H1 (cell line): ENCODE measurements around the gene SPATA6L. TPM values are rescaled to one million over a fixed set of nuclear protein-coding genes. Genes with fewer than 3 reads are reported as not detected.

ENCODE experiments used
- GABPA ChIP-seq: IDR thresholded peaks from 2 replicates; pipeline ENCODE4 v1.6.1; 2011; ENCODE audit warnings: mild to moderate bottlenecking, low read length, moderate library complexity, borderline replicate concordance; ENCODE audit not compliant: insufficient read depth
- POU5F1 ChIP-seq: IDR thresholded peaks from 2 replicates; pipeline ENCODE4 v1.6.1; 2011; ENCODE audit warnings: low read depth, mild to moderate bottlenecking, low read length, moderate library complexity
- polyA plus RNA-seq, 7 experiments: library from polyadenylated mRNA; depleted of rRNA in 3 of 7; stranded (reverse) in 5 of 7; unstranded in 2 of 7; fragments of >200 nt in 5 of 7; fragments of 200-250 nt in 2 of 7; gene quantifications; 1 replicate in 5 of 7; 2 replicates in 1 of 7; 4 replicates in 1 of 7; pipeline versions ENCODE4 v1.2.1 to v1.2.3, GENCODE V29; 2011 to 2013; ENCODE audit warnings: missing spikeins in 2 of 7, mixed read lengths in 2 of 7
- total RNA-seq: library from RNA; stranded (reverse); fragmentation: NEBNext Ultra II Directional; extraction: Animal tissue kit (Norgen Biotek cat#: 25700); gene quantifications from 2 replicates; pipeline ENCODE4 v1.2.1, GENCODE V29; 2021

The SPATA6L gene
- total and polyA plus RNA-seq, 2 of the 8 experiments (the other 6 are each of a cell fraction or from before 2014, with no cell fraction given) = 0.57 to 1.1 TPM

DNA sequence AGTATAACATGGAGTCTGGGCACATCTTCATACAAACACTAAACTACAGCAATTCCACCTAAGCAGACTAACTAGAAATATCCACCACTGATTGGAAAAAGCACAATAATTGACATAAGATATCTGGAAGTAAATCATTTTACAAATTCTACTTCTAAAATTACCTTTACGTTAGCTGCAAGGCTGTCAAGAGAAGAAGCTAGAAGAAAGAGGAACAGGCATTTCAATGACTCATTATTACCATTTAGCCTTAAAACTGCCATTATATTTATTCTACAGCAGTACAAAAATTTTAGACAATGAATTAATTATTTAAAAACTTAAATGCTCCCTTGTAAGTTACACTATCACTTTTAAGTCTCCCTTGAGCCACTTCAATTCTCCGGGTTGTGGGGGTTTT, 47.6 kb downstream of the SPATA6L start (continued):
- TF ChIP-seq POU5F1 (no peak), GABPA (no peak)
